Neural cell (in vitro differentiated cells): Measurements from ENCODE around the gene NECTIN4. TPM values are rescaled to one million over a fixed set of nuclear protein-coding genes. Genes with fewer than 3 reads are reported as not detected.

Experiments
- polyA plus RNA-seq: library from polyadenylated mRNA; depleted of rRNA; stranded (reverse); fragments of >200 nt; gene quantifications from 2 replicates; pipeline ENCODE4 v1.2.3, GENCODE V29; 2014
- small RNA-seq, 3 experiments: library from RNA; depleted of rRNA; stranded (forward); fragments of <200 nt; gene quantifications; one replicate each; pipeline ENCODE3, GENCODE V24; 2012

Gene NECTIN4
- polyA plus RNA-seq, 1 donor from 2014 or later = not detected

Small RNA genes within 50 kb of the gene (small RNA-seq; reads per million reads assigned to genes)
- 0 reads per million in 3 experiments for gene AL591806.2

Other genes with a start within 250 kb of the NECTIN4 start
- gene CD244, start 226.7 kb downstream of the NECTIN4 start, polyA plus RNA-seq = not detected in 2 replicates
- not detected in 2 replicates for gene ITLN1, start 204.4 kb downstream of the NECTIN4 start, polyA plus RNA-seq
- not detected in 2 replicates for gene ITLN2, start 134.7 kb downstream of the NECTIN4 start, polyA plus RNA-seq
- gene F11R, start 68.4 kb downstream of the NECTIN4 start, polyA plus RNA-seq = 4.3 and 7.3 TPM in 2 replicates
- 59.6 and 63.5 TPM in 2 replicates for gene TSTD1, start 50.6 kb downstream of the NECTIN4 start, polyA plus RNA-seq
- 366 and 457 TPM in 2 replicates for gene USF1, start 43.6 kb downstream of the NECTIN4 start, polyA plus RNA-seq
- gene ARHGAP30, start 19.7 kb downstream of the NECTIN4 start, polyA plus RNA-seq = not detected in 2 replicates
- gene KLHDC9, start 8.8 kb upstream of the NECTIN4 start, polyA plus RNA-seq = 78.1 and 106 TPM in 2 replicates
- 161 and 193 TPM in 2 replicates for gene PFDN2, start 28.5 kb upstream of the NECTIN4 start, polyA plus RNA-seq
- 66.1 and 83.5 TPM in 2 replicates for gene NIT1, start 28.5 kb upstream of the NECTIN4 start, polyA plus RNA-seq
- 29.6 and 42.6 TPM in 2 replicates for gene DEDD, start 43.1 kb upstream of the NECTIN4 start, polyA plus RNA-seq
- gene UFC1, start 64.4 kb upstream of the NECTIN4 start, polyA plus RNA-seq = 87.4 and 104 TPM in 2 replicates
- 18.3 and 20.2 TPM in 2 replicates for gene USP21, start 69.9 kb upstream of the NECTIN4 start, polyA plus RNA-seq
- 93.9 and 107 TPM in 2 replicates for gene PPOX, start 76.9 kb upstream of the NECTIN4 start, polyA plus RNA-seq
- gene B4GALT3, start 87.9 kb upstream of the NECTIN4 start, polyA plus RNA-seq = 39.8 and 43.7 TPM in 2 replicates
- gene ADAMTS4, start 109.5 kb upstream of the NECTIN4 start, polyA plus RNA-seq = 0.04 TPM in 1 of 2 replicates, not detected in the other
- gene NDUFS2, start 112.8 kb upstream of the NECTIN4 start, polyA plus RNA-seq = 166 and 197 TPM in 2 replicates
- 3.5 TPM in 1 of 2 replicates, not detected in the other for gene FCER1G, start 125.7 kb upstream of the NECTIN4 start, polyA plus RNA-seq
- gene APOA2, start 134.1 kb upstream of the NECTIN4 start, polyA plus RNA-seq = not detected in 2 replicates
- gene TOMM40L, start 136.5 kb upstream of the NECTIN4 start, polyA plus RNA-seq = 32.5 and 40.1 TPM in 2 replicates
- gene NR1I3, start 148.6 kb upstream of the NECTIN4 start, polyA plus RNA-seq = not detected in 2 replicates
- 51.2 and 62.5 TPM in 2 replicates for gene PCP4L1, start 169.2 kb upstream of the NECTIN4 start, polyA plus RNA-seq
- 0.92 TPM in 1 of 2 replicates, not detected in the other for gene MPZ, start 220.4 kb upstream of the NECTIN4 start, polyA plus RNA-seq
- gene SDHC, start 224.8 kb upstream of the NECTIN4 start, polyA plus RNA-seq = 24.2 and 41.6 TPM in 2 replicates